HepG2 (cell line): Measurements from ENCODE around the gene GFRA4. TPM values are rescaled to one million over a fixed set of nuclear protein-coding genes. Genes with fewer than 3 reads are reported as not detected.

ENCODE experiments used
- ARHGAP35 ChIP-seq: sonication (generic); formaldehyde crosslinking; IDR thresholded peaks from 2 replicates; pipeline ENCODE4 v1.9.0; 2022; ENCODE audit warnings: mild to moderate bottlenecking, inconsistent platforms, moderate library complexity, missing genetic modification reagents, borderline replicate concordance
- FOXJ3 ChIP-seq: sonication (generic); formaldehyde crosslinking; IDR thresholded peaks from 2 replicates; pipeline ENCODE4 v1.4.0; 2020; ENCODE audit warnings: missing genetic modification reagents, mild to moderate bottlenecking, borderline replicate concordance
- HNF4G ChIP-seq, 2 experiments: sonication (generic) in 1 of 2; formaldehyde crosslinking in 1 of 2; IDR thresholded peaks; 2 replicates each; pipeline versions ENCODE4 v1.4.0 to v1.6.1; 2011 to 2020; ENCODE audit warnings: borderline replicate concordance in 2 of 2, low read depth in 2 of 2, mild to moderate bottlenecking in 2 of 2, low read length in 1 of 2, missing genetic modification reagents in 1 of 2, moderate library complexity in 1 of 2
- KLF12 ChIP-seq: sonication (generic); formaldehyde crosslinking; IDR thresholded peaks from 2 replicates; pipeline ENCODE4 v1.4.0; 2020; ENCODE audit warnings: missing genetic modification reagents, borderline replicate concordance
- MED13 ChIP-seq: sonication (generic); formaldehyde crosslinking; IDR thresholded peaks from 2 replicates; pipeline ENCODE4 v1.5.0; 2020; ENCODE audit warnings: missing genetic modification reagents
- POLR2AphosphoS2 ChIP-seq: IDR thresholded peaks from 2 replicates; pipeline ENCODE4 v1.6.1; 2011; ENCODE audit warnings: low read depth, low read length, improper control_type of control experiment
- TGIF2 ChIP-seq: IDR thresholded peaks from 2 replicates; pipeline ENCODE4 v1.6.1; 2016; ENCODE audit warnings: control low read depth, missing compliant biosample characterization
- XBP1 ChIP-seq: sonication (generic); formaldehyde crosslinking; IDR thresholded peaks from 2 replicates; pipeline ENCODE4 v1.5.0; 2020; ENCODE audit warnings: missing genetic modification reagents
- ZBTB1 ChIP-seq: sonication (generic); formaldehyde crosslinking; IDR thresholded peaks from 2 replicates; pipeline ENCODE4 v1.4.0; 2020; ENCODE audit warnings: missing genetic modification reagents, borderline replicate concordance
- ZNF160 ChIP-seq: sonication (generic); formaldehyde crosslinking; IDR thresholded peaks from 2 replicates; pipeline ENCODE4 v1.8.0; 2022; ENCODE audit warnings: mild to moderate bottlenecking, inconsistent platforms, missing genetic modification reagents
- ZNF460 ChIP-seq: sonication (generic); formaldehyde crosslinking; IDR thresholded peaks from 2 replicates; pipeline ENCODE4 v1.5.1; 2020; ENCODE audit warnings: missing genetic modification reagents, mild to moderate bottlenecking, borderline replicate concordance
- ZNF672 ChIP-seq: sonication (generic); formaldehyde crosslinking; IDR thresholded peaks from 2 replicates; pipeline ENCODE4 v1.8.1; 2022; ENCODE audit warnings: missing genetic modification reagents
- ZNF674 ChIP-seq: sonication (generic); formaldehyde crosslinking; IDR thresholded peaks from 2 replicates; pipeline ENCODE4 v1.5.0; 2020; ENCODE audit warnings: low read depth, mild to moderate bottlenecking, missing genetic modification reagents
- ZNF768 ChIP-seq: sonication (generic); formaldehyde crosslinking; IDR thresholded peaks from 2 replicates; pipeline ENCODE4 v1.4.0; 2020; ENCODE audit warnings: missing genetic modification reagents
- ZNF850 ChIP-seq: sonication (generic); formaldehyde crosslinking; conservative IDR thresholded peaks from 2 replicates; pipeline ENCODE4 v1.9.0; 2021; ENCODE audit warnings: mild to moderate bottlenecking, missing genetic modification reagents
- polyA plus RNA-seq, 8 experiments: library from polyadenylated mRNA; depleted of rRNA in 3 of 8; stranded (reverse) in 7 of 8; unstranded in 1 of 8; fragments of >200 nt; fragmentation: Illumina TruSeq in 4 of 8; extraction: Trizol in 4 of 8; gene quantifications; 2 replicates each; pipeline versions ENCODE4 v1.2.1 to v1.2.3, GENCODE V29; 2011 to 2016; ENCODE audit warnings: low read depth in 4 of 8, missing spikeins in 1 of 8, mixed read lengths in 1 of 8; ENCODE audit not compliant: insufficient read depth in 1 of 8
- total RNA-seq, 5 experiments: library from RNA; depleted of rRNA; stranded (reverse); fragments of >200 nt; fragmentation: Illumina TruSeq; extraction: Trizol; gene quantifications; 2 replicates each; pipeline ENCODE4 v1.2.3, GENCODE V29; 2016; ENCODE audit warnings: low read depth in 1 of 5
- TF ChIP-seq, protein P1 (sequence below): IDR thresholded peaks from 2 replicates; pipeline ENCODE4 v1.6.1; 2016
- TF ChIP-seq, protein P2 (sequence below): IDR thresholded peaks from 2 replicates; pipeline ENCODE4 v1.6.1; 2018; ENCODE audit warnings: missing genetic modification reagents
- TF ChIP-seq, protein P3 (sequence below): IDR thresholded peaks from 2 replicates; pipeline ENCODE4 v1.6.1; 2016; ENCODE audit warnings: low read depth, control low read depth
- TF ChIP-seq, protein P4 (sequence below): sonication (generic); formaldehyde crosslinking; IDR thresholded peaks from 2 replicates; pipeline ENCODE4 v1.5.0; 2020; ENCODE audit warnings: missing genetic modification reagents, mild to moderate bottlenecking, borderline replicate concordance
- TF ChIP-seq, protein P5 (sequence below): sonication (generic); formaldehyde crosslinking; IDR thresholded peaks from 2 replicates; pipeline ENCODE4 v1.4.0; 2020; ENCODE audit warnings: mild to moderate bottlenecking, missing genetic modification reagents
- TF ChIP-seq, protein P6 (sequence below): sonication (generic); formaldehyde crosslinking; IDR thresholded peaks from 2 replicates; pipeline ENCODE4 v1.4.0; 2020; ENCODE audit warnings: mild to moderate bottlenecking, missing genetic modification reagents
- TF ChIP-seq, protein P7 (sequence below): sonication (generic); formaldehyde crosslinking; IDR thresholded peaks from 2 replicates; pipeline ENCODE4 v1.4.0; 2020; ENCODE audit warnings: missing genetic modification reagents, borderline replicate concordance

Gene GFRA4
- total and polyA plus RNA-seq, 2 of the 13 experiments (the other 11 are each of a cell fraction or from before 2014, with no cell fraction given) = not detected

DNA sequence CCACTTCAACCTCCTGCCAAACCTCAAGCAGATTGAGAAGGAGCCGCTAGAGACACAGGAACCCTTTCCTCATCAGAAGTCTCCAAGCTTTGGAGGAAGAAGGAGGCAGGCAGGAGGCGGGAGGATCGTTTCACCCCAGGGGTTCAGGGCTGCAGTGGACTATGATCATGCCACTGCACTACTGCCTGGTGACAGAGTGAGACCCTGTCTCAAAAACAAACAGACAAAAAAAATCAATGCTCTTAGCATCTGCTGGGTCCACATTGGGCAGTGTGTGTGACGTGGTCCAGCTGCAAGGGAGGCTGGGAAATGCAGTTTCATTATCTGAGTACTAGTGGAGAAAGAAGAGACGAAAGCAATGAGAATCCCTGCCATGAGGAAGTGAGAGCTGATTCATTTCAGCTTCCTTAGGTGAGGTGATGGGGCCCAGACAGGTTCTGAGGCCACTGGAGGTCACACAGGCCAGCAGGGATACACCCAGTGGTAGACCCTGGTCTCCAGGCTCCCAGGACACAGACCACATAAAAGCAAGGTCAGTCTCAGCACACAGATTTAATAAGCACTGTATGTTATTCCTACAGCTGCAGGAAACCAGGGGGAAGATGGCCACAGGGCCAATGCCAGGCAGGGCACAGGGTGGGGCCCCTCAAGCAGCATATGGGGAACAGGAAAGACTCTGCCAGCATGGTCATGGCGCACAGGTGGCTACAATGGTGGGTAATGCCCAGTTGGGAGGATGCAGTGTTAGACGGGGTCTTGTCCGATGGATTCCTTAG, 4.3 kb downstream of the GFRA4 start (continued):
- TF ChIP-seq ZNF160 (peak; percentile 60; the same call in 1 of the 2 replicates), ZNF672 (no peak), KLF12 (CRISPR knock-in tag) (no peak), FOXJ3 (CRISPR knock-in tag) (no peak), ZBTB1 (CRISPR knock-in tag) (no peak), ZNF768 (CRISPR knock-in tag) (no peak), HNF4G (IDR thresholded peaks at IDR 0.05; ENCODE audit: borderline replicate concordance, low read depth, low read length) (peak; percentile 62; the same call in 1 of the 2 replicates), HNF4G (CRISPR knock-in tag; IDR thresholded peaks at IDR 0.05; ENCODE audit: borderline replicate concordance, low read depth) (peak; percentile 53; the same call in 1 of the 2 replicates), POLR2AphosphoS2 (no peak), XBP1 (CRISPR knock-in tag) (no peak), ARHGAP35 (CRISPR knock-in tag) (no peak), ZNF460 (CRISPR knock-in tag) (no peak), ZNF674 (no peak), ZNF850 (CRISPR knock-in tag) (no peak), TGIF2 (CRISPR knock-in tag) (no peak), MED13 (CRISPR knock-in tag) (no peak)
- TF ChIP-seq, protein P1, sequence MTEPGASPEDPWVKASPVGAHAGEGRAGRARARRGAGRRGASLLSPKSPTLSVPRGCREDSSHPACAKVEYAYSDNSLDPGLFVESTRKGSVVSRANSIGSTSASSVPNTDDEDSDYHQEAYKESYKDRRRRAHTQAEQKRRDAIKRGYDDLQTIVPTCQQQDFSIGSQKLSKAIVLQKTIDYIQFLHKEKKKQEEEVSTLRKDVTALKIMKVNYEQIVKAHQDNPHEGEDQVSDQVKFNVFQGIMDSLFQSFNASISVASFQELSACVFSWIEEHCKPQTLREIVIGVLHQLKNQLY = no peak
- TF ChIP-seq, protein P2, sequence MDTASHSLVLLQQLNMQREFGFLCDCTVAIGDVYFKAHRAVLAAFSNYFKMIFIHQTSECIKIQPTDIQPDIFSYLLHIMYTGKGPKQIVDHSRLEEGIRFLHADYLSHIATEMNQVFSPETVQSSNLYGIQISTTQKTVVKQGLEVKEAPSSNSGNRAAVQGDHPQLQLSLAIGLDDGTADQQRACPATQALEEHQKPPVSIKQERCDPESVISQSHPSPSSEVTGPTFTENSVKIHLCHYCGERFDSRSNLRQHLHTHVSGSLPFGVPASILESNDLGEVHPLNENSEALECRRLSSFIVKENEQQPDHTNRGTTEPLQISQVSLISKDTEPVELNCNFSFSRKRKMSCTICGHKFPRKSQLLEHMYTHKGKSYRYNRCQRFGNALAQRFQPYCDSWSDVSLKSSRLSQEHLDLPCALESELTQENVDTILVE (CRISPR knock-in tag) = no peak
- TF ChIP-seq, protein P3, sequence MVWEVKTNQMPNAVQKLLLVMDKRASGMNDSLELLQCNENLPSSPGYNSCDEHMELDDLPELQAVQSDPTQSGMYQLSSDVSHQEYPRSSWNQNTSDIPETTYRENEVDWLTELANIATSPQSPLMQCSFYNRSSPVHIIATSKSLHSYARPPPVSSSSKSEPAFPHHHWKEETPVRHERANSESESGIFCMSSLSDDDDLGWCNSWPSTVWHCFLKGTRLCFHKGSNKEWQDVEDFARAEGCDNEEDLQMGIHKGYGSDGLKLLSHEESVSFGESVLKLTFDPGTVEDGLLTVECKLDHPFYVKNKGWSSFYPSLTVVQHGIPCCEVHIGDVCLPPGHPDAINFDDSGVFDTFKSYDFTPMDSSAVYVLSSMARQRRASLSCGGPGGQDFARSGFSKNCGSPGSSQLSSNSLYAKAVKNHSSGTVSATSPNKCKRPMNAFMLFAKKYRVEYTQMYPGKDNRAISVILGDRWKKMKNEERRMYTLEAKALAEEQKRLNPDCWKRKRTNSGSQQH = no peak
- TF ChIP-seq, protein P4, sequence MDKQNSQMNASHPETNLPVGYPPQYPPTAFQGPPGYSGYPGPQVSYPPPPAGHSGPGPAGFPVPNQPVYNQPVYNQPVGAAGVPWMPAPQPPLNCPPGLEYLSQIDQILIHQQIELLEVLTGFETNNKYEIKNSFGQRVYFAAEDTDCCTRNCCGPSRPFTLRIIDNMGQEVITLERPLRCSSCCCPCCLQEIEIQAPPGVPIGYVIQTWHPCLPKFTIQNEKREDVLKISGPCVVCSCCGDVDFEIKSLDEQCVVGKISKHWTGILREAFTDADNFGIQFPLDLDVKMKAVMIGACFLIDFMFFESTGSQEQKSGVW (CRISPR knock-in tag) = no peak
- TF ChIP-seq, protein P5, sequence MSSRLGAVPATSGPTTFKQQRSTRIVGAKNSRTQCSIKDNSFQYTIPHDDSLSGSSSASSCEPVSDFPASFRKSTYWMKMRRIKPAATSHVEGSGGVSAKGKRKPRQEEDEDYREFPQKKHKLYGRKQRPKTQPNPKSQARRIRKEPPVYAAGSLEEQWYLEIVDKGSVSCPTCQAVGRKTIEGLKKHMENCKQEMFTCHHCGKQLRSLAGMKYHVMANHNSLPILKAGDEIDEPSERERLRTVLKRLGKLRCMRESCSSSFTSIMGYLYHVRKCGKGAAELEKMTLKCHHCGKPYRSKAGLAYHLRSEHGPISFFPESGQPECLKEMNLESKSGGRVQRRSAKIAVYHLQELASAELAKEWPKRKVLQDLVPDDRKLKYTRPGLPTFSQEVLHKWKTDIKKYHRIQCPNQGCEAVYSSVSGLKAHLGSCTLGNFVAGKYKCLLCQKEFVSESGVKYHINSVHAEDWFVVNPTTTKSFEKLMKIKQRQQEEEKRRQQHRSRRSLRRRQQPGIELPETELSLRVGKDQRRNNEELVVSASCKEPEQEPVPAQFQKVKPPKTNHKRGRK (CRISPR knock-in tag) = no peak
- TF ChIP-seq, protein P6, sequence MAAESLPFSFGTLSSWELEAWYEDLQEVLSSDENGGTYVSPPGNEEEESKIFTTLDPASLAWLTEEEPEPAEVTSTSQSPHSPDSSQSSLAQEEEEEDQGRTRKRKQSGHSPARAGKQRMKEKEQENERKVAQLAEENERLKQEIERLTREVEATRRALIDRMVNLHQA (CRISPR knock-in tag) = no peak
- TF ChIP-seq, protein P7, sequence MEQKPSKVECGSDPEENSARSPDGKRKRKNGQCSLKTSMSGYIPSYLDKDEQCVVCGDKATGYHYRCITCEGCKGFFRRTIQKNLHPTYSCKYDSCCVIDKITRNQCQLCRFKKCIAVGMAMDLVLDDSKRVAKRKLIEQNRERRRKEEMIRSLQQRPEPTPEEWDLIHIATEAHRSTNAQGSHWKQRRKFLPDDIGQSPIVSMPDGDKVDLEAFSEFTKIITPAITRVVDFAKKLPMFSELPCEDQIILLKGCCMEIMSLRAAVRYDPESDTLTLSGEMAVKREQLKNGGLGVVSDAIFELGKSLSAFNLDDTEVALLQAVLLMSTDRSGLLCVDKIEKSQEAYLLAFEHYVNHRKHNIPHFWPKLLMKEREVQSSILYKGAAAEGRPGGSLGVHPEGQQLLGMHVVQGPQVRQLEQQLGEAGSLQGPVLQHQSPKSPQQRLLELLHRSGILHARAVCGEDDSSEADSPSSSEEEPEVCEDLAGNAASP (CRISPR knock-in tag) = peak; percentile 56
